Activated T-helper 1 cell treated with anti-CD3 and anti-CD28 coated beads, Interleukin-2, amount 50 U/mL, for 16 hours (primary cell): Measurements from ENCODE around the gene KRTAP10-7.
"Not testable (repeated sequence)": the region's sequence is repeated elsewhere in the genome, so short reads cannot be mapped to it uniquely, and the experiment has no call there.

Source experiments
- DNase-seq, 2 donors: peaks; one replicate each; pipeline ENCODE4 v3.0.0-alpha.2; 2020; ENCODE audit warnings: low read depth in 1 of 2, low spot score in 1 of 2

Gene KRTAP10-7, protein sequence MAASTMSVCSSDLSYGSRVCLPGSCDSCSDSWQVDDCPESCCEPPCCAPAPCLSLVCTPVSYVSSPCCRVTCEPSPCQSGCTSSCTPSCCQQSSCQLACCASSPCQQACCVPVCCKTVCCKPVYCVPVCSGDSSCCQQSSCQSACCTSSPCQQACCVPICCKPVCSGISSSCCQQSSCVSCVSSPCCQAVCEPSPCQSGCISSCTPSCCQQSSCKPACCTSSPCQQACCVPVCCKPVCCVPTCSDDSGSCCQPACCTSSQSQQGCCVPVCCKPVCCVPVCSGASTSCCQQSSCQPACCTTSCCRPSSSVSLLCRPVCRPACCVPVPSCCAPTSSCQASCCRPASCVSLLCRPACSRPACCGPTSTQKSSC

GRCh38 chr21:44600118-44600978 lies at the start of gene KRTAP10-7:
Gene KRTAP10-7 (plus strand): TSS chr21:44600597. CDS start chr21:44600622, 25 bp downstream.
- not testable (repeated sequence) for DNase-seq

DNA sequence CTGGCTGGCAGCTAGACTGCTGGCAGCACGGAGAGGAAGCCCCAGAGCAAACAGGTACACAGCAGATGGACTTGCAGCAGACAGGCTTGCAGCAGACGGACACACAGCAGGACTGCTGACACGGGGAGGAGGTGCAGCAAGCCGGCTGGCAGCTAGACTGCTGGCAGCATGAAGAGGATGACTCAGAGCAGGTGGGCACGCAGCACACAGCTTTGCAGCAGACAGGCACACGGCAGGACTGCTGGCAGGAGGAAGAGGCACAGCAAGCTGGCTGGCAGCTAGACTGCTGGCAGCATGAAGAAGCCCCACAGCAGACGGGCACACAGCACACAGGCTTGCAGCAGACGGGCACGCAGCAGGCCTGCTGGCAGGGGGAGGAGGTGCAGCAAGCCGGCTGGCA lies 49.6 kb upstream of the KRTAP10-7 start:
- DNase-seq, result no peak

DNA sequence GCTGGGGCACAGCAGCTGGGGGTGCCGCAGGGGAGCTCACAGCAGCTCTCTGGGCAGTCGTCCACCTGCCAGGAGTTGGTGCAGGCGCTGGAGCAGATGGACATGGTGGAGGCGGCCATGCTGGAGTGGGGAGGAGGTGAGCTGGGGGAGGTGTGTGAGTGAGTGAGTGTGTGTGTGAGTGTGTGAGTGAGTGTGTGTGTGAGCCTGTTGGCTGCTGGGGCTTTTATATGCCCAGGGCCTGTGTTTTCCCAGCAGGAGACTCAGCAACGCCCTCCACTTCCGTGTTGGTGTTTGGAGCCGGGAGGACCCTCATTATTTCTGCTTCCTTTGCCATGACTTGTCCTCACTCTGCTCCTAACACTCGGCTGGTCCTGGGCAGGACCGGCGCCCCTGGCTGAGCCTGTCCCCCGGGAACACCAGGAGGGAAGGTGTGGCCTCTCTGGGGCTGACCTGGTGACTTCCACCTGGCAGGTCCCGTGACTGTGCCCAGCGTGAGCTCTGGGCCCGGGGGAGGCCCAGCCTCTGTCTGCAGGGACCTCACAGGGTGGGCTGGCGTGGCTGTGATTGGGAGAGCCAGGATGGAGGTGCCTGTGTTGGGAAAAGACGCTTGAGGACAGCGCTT lies 48.9 kb upstream of the KRTAP10-7 start, which contains the start of gene KRTAP10-2:
Gene KRTAP10-2 (minus strand): TSS at position 166 of the 622 bp plus-strand sequence. CDS start 47 bp downstream, at position 119.
- no peak for DNase-seq

GRCh38 chr21:44552136-44552535 lies 48.3 kb upstream of the KRTAP10-7 start:
- DNase-seq, result no peak

DNA sequence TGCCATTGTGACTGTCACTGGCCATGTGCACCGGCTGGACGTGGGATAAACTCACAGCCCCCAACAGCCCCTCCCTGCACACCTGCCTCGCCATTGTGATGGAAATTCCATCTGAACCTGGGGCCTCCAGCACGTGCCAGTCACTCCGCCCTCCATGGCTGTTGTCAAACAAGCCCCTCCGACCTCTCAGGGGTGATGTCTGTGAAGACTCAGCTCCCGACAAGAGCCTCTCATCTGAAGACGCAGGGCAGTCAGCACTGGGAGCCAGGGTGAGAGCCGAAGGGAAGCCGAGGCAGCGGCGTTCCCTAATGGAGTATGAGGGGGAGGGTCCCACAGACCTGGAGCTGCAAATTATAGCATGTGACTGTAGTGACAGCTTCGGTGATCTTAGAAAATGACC lies 47.7 kb upstream of the KRTAP10-7 start:
- DNase-seq, result no peak

- DNase-seq, result no peak
These were observed 45.1 kb upstream of the KRTAP10-7 start for GRCh38 chr21:44555200-44555875.

DNA sequence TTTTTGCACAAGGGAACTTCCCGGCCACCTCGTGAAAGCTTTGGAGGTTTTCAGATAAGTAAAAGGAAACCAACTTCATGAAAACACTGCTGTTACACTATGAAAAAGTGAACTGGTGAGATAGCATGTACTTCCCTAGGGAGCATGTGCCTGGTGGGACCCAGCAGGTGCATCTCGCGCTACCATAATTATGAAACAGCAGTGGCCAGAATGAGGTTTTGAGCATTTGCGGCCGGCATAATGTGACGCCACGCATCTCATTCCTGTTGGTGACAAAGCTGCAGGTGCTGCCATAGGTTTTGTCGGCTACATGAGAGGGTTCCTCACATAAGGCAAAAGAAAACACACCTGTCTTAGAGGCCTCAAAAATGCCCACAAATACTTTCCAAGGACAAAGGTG lies 43.5 kb upstream of the KRTAP10-7 start:
- DNase-seq, result no peak

- no peak for DNase-seq
These were observed 42.7 kb upstream of the KRTAP10-7 start for GRCh38 chr21:44557491-44558328.

- not testable (repeated sequence) for DNase-seq
These were observed 42.1 kb upstream of the KRTAP10-7 start for GRCh38 chr21:44558329-44558675.

GRCh38 chr21:44558695-44559094 lies 41.7 kb upstream of the KRTAP10-7 start, which contains the start of gene KRTAP10-3:
Gene KRTAP10-3 (minus strand): TSS chr21:44558795. CDS start chr21:44558715, 80 bp downstream.
- DNase-seq, result no peak

- DNase-seq, result no peak
These were observed 36.3 kb upstream of the KRTAP10-7 start for GRCh38 chr21:44564099-44564498.

DNA sequence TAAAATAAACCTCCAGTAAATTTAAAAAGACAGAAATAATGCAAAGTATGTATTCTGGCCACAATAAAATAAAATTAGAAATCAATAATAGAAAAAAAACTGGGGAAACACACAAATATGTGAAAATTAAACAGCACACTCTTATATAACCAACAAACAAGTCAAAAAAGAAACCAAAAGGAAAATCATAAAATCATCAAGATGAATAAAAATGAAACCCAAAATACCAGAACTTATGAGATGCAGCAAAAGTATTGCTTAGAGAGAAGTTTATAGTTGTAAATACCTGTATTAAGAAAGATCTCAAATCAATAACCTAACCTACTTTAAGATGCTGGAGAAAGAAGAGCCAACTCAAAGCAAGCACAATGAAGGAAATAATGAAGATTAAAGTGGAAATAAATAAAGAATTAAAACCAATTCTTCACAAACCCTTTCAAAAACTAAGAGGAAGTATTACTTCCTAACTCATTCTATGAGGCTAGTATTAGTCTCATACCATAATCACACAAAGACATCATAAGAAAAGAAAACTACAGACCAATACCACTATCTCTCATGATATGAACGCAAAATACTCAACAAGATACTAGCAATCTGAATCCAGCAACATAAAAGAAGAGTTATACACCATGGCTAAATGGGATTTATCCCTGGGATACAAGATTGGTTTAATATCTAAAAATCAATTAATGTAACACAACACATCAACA lies 35.4 kb upstream of the KRTAP10-7 start:
- DNase-seq, result no peak

DNA sequence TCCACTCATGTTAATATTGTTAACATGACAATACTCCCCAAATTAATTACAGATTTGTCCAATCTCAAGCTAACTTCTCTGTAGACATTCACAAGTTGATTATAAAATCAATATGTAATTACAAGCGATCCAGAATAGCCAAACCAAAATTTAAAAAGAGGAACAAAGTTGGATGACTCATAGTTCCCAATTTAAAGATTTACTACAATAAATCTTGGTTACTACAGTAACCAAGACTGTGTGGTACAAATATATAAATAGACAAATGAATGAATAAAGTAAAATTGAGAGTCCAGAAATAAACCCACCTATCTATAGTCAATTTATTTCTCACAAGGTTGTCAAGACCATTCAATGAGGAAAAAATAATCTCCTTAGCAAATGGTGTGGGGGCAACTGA lies 34.0 kb upstream of the KRTAP10-7 start:
- DNase-seq, result no peak

DNA sequence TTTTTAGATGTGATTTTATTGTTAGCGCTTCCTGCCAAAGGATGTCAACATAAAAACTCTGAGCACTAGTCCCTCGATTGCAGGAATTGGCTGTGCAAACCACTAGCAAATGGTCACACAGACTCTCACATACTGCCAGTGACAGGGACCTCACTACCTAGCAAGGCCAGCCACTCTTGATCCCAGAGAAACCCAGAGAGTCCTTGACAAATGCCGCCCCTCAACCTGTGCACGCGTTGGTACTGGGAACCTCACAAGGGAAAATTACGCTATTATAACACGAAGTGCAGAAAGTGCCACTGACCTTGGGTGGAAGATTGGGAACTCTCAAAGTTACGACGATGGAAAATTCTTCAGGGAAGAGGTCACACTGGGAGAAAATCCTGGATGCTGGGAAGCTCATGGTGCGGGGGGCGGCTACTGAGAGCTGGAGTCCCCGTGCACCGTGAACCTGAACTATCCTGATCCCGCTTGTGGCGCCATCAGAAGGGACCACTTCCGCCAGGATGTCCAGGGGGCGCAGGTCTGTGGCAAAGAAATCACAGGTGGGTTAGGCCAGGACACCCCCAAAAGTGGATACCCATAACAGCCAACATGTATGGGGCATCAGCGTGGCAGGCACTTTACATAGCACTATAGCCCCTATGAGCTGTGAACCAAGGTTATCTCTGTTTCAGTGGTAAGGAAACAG lies 32.8 kb upstream of the KRTAP10-7 start:
- DNase-seq, result no peak

GRCh38 chr21:44568261-44568660 lies 32.1 kb upstream of the KRTAP10-7 start:
- DNase-seq, result no peak

- DNase-seq, result no peak
These were observed 31.5 kb upstream of the KRTAP10-7 start for GRCh38 chr21:44568667-44569556.

GRCh38 chr21:44569861-44570517 lies 30.4 kb upstream of the KRTAP10-7 start:
- no peak for DNase-seq
